SK-N-MC (cell line): ENCODE measurements around the gene SHC3.

ENCODE experiments used
- EZH2 ChIP-seq: fragments of 200-600 bp; sonication (generic); IDR thresholded peaks from one replicate; pipeline ENCODE4 v1.6.1; 2017; ENCODE audit warnings: antibody characterized with exemption
- POLR2AphosphoS5 ChIP-seq: IDR thresholded peaks from 2 replicates; pipeline ENCODE4 v1.6.1; 2012; ENCODE audit warnings: mild to moderate bottlenecking, low read depth, low read length, borderline replicate concordance

DNA sequence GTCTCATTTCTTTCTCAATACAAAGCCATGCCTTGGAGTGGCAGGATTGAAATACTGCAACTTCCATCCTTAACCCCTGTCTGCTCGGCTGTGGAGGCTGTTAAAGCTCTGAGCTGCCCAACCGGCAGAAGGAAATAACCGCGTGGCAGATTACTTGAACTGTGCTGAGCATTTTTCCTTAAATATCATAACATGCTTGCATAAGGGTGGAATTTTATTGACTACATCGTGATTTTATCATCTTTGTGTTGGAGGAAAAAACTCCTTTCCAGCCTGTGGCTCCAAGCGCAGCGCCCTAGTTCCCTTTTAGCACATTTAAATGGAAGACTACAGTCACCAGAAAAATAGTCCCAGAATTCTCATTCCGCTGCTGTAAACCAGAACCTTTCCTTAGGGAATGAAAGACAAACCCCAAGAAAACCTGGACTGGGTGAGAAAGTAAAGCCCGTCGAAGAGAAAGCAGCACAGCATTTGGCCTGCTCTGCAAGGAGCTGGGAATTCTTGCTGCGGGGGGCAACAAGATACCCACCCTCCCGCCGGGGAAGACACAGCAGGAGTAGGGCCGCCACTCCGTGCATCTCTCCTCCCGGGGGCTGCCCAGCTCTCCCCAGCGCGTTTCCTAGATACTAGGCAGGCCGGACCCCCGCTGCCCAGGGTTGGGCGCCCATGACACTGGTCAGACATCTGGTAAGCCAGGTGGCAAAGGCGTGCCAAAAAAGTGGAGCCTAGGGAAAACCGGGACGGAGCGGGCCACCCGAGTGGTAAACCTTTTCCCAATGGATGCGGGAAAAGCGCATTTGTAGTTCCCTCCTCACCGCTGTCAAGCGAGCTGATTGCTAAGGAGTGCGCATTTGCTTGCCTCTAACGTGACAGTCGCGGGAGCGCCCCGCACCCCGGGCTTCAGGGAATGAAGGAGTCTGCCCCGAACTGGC lies 1.3 kb downstream of the SHC3 start:
- TF ChIP-seq POLR2AphosphoS5 (no peak), EZH2 (peak; percentile 62)
